Epithelial cell of esophagus (primary cell): ENCODE data around the gene TRIO.

Experiments
- DNase-seq: peaks from one replicate; pipeline ENCODE4 v3.0.0; 2010; ENCODE audit warnings: low read depth
- H3K4me3 ChIP-seq: 2 replicates; pipeline ENCODE4 v1.5.1; 2011; ENCODE audit warnings: mild to moderate bottlenecking, low read length, control low read depth
- TF ChIP-seq, protein P1 (sequence below): IDR thresholded peaks from 2 replicates; pipeline ENCODE4 v1.5.1; 2011; ENCODE audit warnings: low read depth, mild to moderate bottlenecking, low read length, control low read depth, inconsistent platforms; ENCODE audit not compliant: insufficient read depth; ENCODE audit errors: missing control alignments

Gene TRIO

DNA sequence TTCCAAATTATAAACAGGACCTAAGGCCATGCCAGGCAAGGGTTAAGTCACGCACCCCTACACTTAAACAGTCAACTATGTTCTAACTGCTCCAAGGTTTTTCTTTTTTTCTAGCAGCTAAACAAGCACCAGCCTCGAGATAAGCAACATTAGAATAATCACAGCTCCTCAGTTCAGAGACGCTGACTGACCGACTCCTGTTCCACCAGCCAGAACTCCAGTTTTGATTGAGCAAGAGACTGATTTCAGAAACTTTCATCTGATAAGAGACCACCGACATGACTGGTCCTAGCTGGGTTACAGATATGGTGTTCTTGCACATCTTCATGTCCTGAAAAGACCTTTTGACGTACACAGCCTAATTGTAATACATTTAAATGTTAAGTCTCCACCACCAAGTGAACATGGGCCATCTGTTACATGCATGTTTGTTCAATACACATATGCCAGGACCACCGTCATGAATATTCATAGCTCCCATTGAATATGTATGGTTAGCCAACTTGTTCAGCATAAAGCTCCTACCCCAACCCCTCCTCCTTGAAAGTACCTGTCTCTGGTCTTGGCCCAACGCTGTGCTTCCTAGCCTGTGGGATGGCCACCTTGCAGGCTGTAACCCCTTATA is 414.8 kb downstream of the TRIO start:
- no peak overlapping the region for H3K4me3 ChIP-seq
- no peak for DNase-seq
- TF ChIP-seq, protein P1, sequence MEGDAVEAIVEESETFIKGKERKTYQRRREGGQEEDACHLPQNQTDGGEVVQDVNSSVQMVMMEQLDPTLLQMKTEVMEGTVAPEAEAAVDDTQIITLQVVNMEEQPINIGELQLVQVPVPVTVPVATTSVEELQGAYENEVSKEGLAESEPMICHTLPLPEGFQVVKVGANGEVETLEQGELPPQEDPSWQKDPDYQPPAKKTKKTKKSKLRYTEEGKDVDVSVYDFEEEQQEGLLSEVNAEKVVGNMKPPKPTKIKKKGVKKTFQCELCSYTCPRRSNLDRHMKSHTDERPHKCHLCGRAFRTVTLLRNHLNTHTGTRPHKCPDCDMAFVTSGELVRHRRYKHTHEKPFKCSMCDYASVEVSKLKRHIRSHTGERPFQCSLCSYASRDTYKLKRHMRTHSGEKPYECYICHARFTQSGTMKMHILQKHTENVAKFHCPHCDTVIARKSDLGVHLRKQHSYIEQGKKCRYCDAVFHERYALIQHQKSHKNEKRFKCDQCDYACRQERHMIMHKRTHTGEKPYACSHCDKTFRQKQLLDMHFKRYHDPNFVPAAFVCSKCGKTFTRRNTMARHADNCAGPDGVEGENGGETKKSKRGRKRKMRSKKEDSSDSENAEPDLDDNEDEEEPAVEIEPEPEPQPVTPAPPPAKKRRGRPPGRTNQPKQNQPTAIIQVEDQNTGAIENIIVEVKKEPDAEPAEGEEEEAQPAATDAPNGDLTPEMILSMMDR, result no peak
